KMS-11 (cell line): ENCODE results near the gene DNAJC21.

Experiments used
- H2AFZ ChIP-seq: fragments of 200-600 bp; sonication (generic); 2 replicates; pipeline ENCODE4 v1.6.1; 2016; ENCODE audit warnings: antibody characterized with exemption, mixed run types, low read depth
- H3K27ac ChIP-seq: fragments of 200-600 bp; sonication (generic); 2 replicates; pipeline ENCODE4 v1.6.1; 2016; ENCODE audit warnings: mild to moderate bottlenecking, mixed run types
- H3K27me3 ChIP-seq: fragments of 200-600 bp; sonication (generic); 2 replicates; pipeline ENCODE4 v1.6.1; 2017; ENCODE audit warnings: mild to moderate bottlenecking, low read depth, mixed run types, moderate library complexity; ENCODE audit not compliant: insufficient read depth
- H3K36me3 ChIP-seq: fragments of 200-600 bp; sonication (generic); 2 replicates; pipeline ENCODE4 v1.6.1; 2017; ENCODE audit warnings: mild to moderate bottlenecking, mixed run types; ENCODE audit not compliant: insufficient read depth
- H3K4me1 ChIP-seq: fragments of 200-600 bp; sonication (generic); 2 replicates; pipeline ENCODE4 v1.6.1; 2016; ENCODE audit warnings: mild to moderate bottlenecking, low read depth, mixed run types; ENCODE audit not compliant: poor library complexity, severe bottlenecking
- H3K4me2 ChIP-seq: fragments of 200-600 bp; sonication (generic); 2 replicates; pipeline ENCODE4 v1.7.0; 2016; ENCODE audit warnings: mild to moderate bottlenecking, mixed run types
- H3K4me3 ChIP-seq: fragments of 200-600 bp; sonication (generic); IDR thresholded peaks from 2 replicates; pipeline ENCODE4 v1.6.1; 2017; ENCODE audit warnings: low read depth, low read length, mixed read lengths; ENCODE audit not compliant: insufficient read depth
- H3K79me2 ChIP-seq: fragments of 200-600 bp; sonication (generic); 2 replicates; pipeline ENCODE4 v1.6.1; 2016; ENCODE audit warnings: low read depth, mixed run types; ENCODE audit not compliant: insufficient read depth
- H3K9ac ChIP-seq: fragments of 200-600 bp; sonication (generic); 2 replicates; pipeline ENCODE4 v1.6.1; 2016; ENCODE audit warnings: mild to moderate bottlenecking, mixed run types
- H4K20me1 ChIP-seq: fragments of 200-600 bp; sonication (generic); 2 replicates; pipeline ENCODE4 v1.6.1; 2016; ENCODE audit warnings: mild to moderate bottlenecking, mixed run types; ENCODE audit not compliant: insufficient read depth
- CTCF ChIP-seq: fragments of 200-600 bp; sonication (generic); conservative IDR thresholded peaks from 2 replicates; pipeline ENCODE4 v1.6.1; 2017; ENCODE audit warnings: low read depth, mild to moderate bottlenecking, antibody characterized with exemption, low read length, moderate library complexity, mixed read lengths

The DNAJC21 gene

DNA sequence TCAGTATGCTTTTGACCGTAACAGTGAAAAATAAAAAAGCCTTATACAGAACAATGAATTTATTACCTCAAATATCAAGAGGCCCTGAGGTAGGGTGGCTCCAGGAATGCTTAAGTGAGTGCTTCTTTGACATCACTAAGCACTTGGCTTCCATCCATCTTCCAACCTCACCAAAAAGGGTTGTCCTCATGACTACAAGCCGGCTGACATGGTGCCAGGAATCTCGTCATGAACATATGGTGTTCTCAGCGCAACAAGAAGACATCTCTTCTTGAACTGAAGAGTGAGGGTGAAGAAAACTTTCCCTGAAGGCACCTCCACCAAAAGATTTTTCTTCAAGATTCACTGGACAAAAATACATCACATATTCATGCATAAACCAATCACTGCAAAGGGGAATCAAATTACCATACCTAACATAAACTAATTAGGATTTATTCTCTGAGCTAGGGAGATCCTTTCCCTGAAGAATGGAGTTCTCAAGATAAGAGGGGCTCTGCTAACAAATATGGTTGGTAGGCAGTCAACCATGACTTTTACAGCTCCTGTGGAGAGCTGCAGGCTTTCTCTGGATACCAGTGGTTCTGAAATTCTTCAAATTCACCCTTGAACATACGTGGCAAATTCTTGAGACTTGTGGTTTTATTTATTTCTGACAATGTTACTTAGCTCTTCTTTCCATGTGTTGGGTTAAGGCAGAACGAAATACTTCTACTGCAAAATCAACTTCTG lies 68.9 kb downstream of the DNAJC21 start:
- H3K36me3 ChIP-seq = no peaks in the 10 kb centered on the region
- no peaks in the 10 kb centered on the region for H3K79me2 ChIP-seq
- no peaks in the 10 kb centered on the region for H3K27me3 ChIP-seq
- H3K4me1 ChIP-seq = peaks cover 12% of the 10 kb centered on the region
- no peak overlapping the region for H2AFZ ChIP-seq
- TF ChIP-seq CTCF = no peak
- H3K27ac ChIP-seq = no peak overlapping the region
- no peak overlapping the region for H3K4me2 ChIP-seq
- H4K20me1 ChIP-seq = no peaks in the 10 kb centered on the region
- no peak overlapping the region for H3K9ac ChIP-seq
- H3K4me3 ChIP-seq = no peak overlapping the region

DNA sequence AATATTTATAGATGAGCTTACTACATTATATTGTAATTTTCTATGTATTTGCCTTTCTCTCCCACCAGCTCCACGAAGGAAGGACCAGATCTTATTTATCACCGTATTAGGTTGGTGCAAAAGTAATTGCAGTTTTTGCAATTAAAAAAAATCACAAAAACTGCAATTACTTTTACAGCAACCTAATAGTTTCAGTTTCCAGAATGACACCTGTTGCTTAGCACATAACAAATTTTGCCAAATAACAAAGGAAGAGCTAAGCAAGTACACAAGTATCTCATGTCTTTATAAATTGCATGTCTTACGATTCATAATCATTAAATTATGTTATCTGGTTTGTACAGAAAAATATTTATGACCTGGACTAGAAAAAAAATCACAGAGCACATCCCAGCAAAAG lies 72.5 kb downstream of the DNAJC21 start:
- Histone ChIP-seq H3K79me2 (no peaks in the 10 kb centered on the region), H3K4me1 (peaks cover 12% of the 10 kb centered on the region), H3K27ac (no peak overlapping the region), H3K27me3 (no peaks in the 10 kb centered on the region), H2AFZ (no peak overlapping the region), H3K4me3 (no peak overlapping the region), H3K9ac (no peak overlapping the region), H4K20me1 (no peaks in the 10 kb centered on the region), H3K36me3 (no peaks in the 10 kb centered on the region), H3K4me2 (no peak overlapping the region)
- TF ChIP-seq CTCF = no peak

DNA sequence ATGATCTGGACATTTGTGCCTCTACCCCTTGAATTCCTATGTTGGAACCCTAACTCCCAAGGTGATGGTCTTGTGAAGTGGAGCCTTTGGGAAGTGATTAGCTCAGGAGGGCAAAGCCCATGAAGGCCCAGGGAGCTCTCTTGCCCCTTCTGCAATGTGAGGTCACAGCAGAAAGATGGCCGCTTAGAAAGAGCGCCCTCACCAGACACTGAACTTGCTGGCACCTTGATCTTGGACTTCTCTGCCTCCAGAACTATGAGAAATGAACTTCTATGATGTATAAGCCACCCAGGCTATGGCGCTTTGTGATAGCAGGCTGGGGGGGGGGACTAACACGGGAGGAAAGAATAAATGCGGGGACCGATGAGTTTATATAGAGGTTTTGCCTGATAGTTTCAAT lies 73.1 kb downstream of the DNAJC21 start:
- peaks cover 12% of the 10 kb centered on the region for H3K4me1 ChIP-seq
- no peak overlapping the region for H3K9ac ChIP-seq
- H3K4me2 ChIP-seq = no peak overlapping the region
- no peaks in the 10 kb centered on the region for H4K20me1 ChIP-seq
- no peak overlapping the region for H2AFZ ChIP-seq
- no peaks in the 10 kb centered on the region for H3K79me2 ChIP-seq
- H3K4me3 ChIP-seq = no peak overlapping the region
- H3K36me3 ChIP-seq = no peaks in the 10 kb centered on the region
- no peak overlapping the region for H3K27ac ChIP-seq
- no peaks in the 10 kb centered on the region for H3K27me3 ChIP-seq
- no peak for TF ChIP-seq CTCF

GRCh38 chr5:35003018-35003957 lies 73.9 kb downstream of the DNAJC21 start:
- peak overlapping the region; percentile 12; the same call in 1 of the 2 replicates for H2AFZ ChIP-seq

More at GRCh38 chr5:35003018-35003957, 73.9 kb downstream of the DNAJC21 start:
- H3K79me2 ChIP-seq = no peaks in the 10 kb centered on the region
- H3K9ac ChIP-seq = no peak overlapping the region
- no peaks in the 10 kb centered on the region for H3K27me3 ChIP-seq
- H3K4me3 ChIP-seq = no peak overlapping the region
- TF ChIP-seq CTCF = peak; percentile 93
- no peaks in the 10 kb centered on the region for H3K36me3 ChIP-seq
- no peaks in the 10 kb centered on the region for H4K20me1 ChIP-seq
- H3K27ac ChIP-seq = no peak overlapping the region
- H3K4me2 ChIP-seq = no peak overlapping the region
- H3K4me1 ChIP-seq = peaks cover 12% of the 10 kb centered on the region
